K562 (cell line): Measurements from ENCODE around the gene TCEAL4. TPM values are rescaled to one million over a fixed set of nuclear protein-coding genes. Genes with fewer than 3 reads are reported as not detected.

Experiments used
- ATAC-seq: fragments of 200-7000 bp; cut with Tn5 transposase; 3 replicates; pipeline ENCODE4 v1.9.1; 2020; ENCODE audit warnings: moderate library complexity
- BruUV-seq: library from RNA; stranded (reverse); fragments of 400-500 nt; replicated peaks from 2 replicates; lab custom pipeline; 2021; lab: Mats Ljungman, UMichigan
- CTCF ChIA-PET: fragments of 300-600 bp; formaldehyde crosslinking; extraction: SDS; loops from one replicate; lab custom pipeline; 2021; ENCODE audit warnings: low intra/inter-chr PET ratio; lab: Yijun Ruan, JAX
- POLR2A ChIA-PET: fragments of 300-600, 350-650 bp; sonication (Branson Sonifier 250); formaldehyde crosslinking; extraction: SDS; loops from one replicate; lab custom pipeline; 2021; ENCODE audit warnings: antibody characterized with exemption, inconsistent platforms; lab: Yijun Ruan, JAX
- DNase-seq, 4 experiments: peaks; one replicate each; pipeline versions ENCODE4 v3.0.0 to v3.0.0-alpha.2; 2011 to 2018; ENCODE audit warnings: low spot score in 3 of 4, mixed read lengths in 3 of 4; ENCODE audit errors: extremely low read depth in 1 of 4
- FAIRE-seq: peaks from 2 replicates; lab custom pipeline; 2011; peaks lifted over from hg19 to GRCh38; lab: Jason Lieb, UNC
- H2AFZ ChIP-seq: 2 replicates; pipeline ENCODE4 v1.6.0; 2011; ENCODE audit warnings: low read depth, low read length, control low read depth, inconsistent platforms
- H3K27ac ChIP-seq: fragments of 200-600 bp; 3 replicates; pipeline ENCODE4 v1.8.0; 2011; ENCODE audit warnings: low read depth, mild to moderate bottlenecking, control low read depth, inconsistent platforms, low read length, moderate library complexity, mixed read lengths; ENCODE audit errors: extremely low read depth
- H3K27me3 ChIP-seq, 2 experiments: fragments of 300-600 bp in 1 of 2; 2 replicates in 1 of 2; 3 replicates in 1 of 2; pipeline versions ENCODE4 v1.6.0 to v1.8.0; 2011; ENCODE audit warnings: inconsistent platforms in 2 of 2, low read length in 2 of 2, mild to moderate bottlenecking in 1 of 2, mixed read lengths in 1 of 2, moderate library complexity in 1 of 2; ENCODE audit not compliant: control insufficient read depth in 2 of 2, insufficient read depth in 2 of 2
- H3K36me3 ChIP-seq: fragments of 300-600 bp; 3 replicates; pipeline ENCODE4 v1.8.0; 2011; ENCODE audit warnings: mild to moderate bottlenecking, low read length, inconsistent platforms; ENCODE audit not compliant: control insufficient read depth, insufficient read depth
- H3K4me1 ChIP-seq, 2 experiments: fragments of 200-600 bp in 1 of 2; replicated peaks in 1 of 2; 2 replicates in 1 of 2; 3 replicates in 1 of 2; pipeline versions ENCODE4 v1.5.1 to v1.8.0; 2011; ENCODE audit warnings: inconsistent platforms in 2 of 2, low read length in 2 of 2, mild to moderate bottlenecking in 1 of 2, mixed read lengths in 1 of 2, moderate library complexity in 1 of 2; ENCODE audit not compliant: control insufficient read depth in 2 of 2, insufficient read depth in 2 of 2
- H3K4me2 ChIP-seq: 2 replicates; pipeline ENCODE4 v1.6.1; 2011; ENCODE audit warnings: low read length, control low read depth, inconsistent platforms, mixed read lengths; ENCODE audit not compliant: insufficient read depth
- H3K4me3 ChIP-seq: fragments of 200-600 bp; sonication (generic), shearing (Covaris generic); 2 replicates; pipeline ENCODE4 v1.5.1; 2016; ENCODE audit warnings: control low read depth, inconsistent platforms
- H3K79me2 ChIP-seq: fragments of 200-600 bp; 3 replicates; pipeline ENCODE4 v1.8.0; 2011; ENCODE audit warnings: low read length, inconsistent platforms; ENCODE audit not compliant: control insufficient read depth, insufficient read depth
- H3K9ac ChIP-seq, 2 experiments: 2 replicates each; pipeline versions ENCODE4 v1.6.0 to v1.6.1; 2011; ENCODE audit warnings: low read depth in 2 of 2, low read length in 2 of 2, control low read depth in 1 of 2, inconsistent platforms in 1 of 2, mild to moderate bottlenecking in 1 of 2, mixed read lengths in 1 of 2; ENCODE audit not compliant: insufficient read depth in 1 of 2
- H3K9me1 ChIP-seq: one replicate; pipeline ENCODE4 v1.6.0; 2011; ENCODE audit warnings: inconsistent platforms, mild to moderate bottlenecking, low read length, moderate library complexity; ENCODE audit not compliant: control insufficient read depth, insufficient read depth
- H3K9me3 ChIP-seq: replicated peaks from 2 replicates; pipeline ENCODE4 v1.5.1; 2011; ENCODE audit warnings: low read depth, low read length, inconsistent platforms; ENCODE audit not compliant: control insufficient read depth, insufficient read depth
- H4K20me1 ChIP-seq: replicated peaks from 2 replicates; pipeline ENCODE4 v1.6.1; 2011; ENCODE audit warnings: low read length, inconsistent platforms, mixed read lengths; ENCODE audit not compliant: control insufficient read depth, insufficient read depth
- BHLHE40 ChIP-seq: IDR thresholded peaks from 2 replicates; pipeline ENCODE4 v1.6.1; 2011; ENCODE audit warnings: low read length, improper control_type of control experiment
- BMI1 ChIP-seq: fragments of 150-350 bp; IDR thresholded peaks from 2 replicates; pipeline ENCODE4 v1.6.1; 2014; ENCODE audit warnings: low read length
- ETV6 ChIP-seq, 3 experiments: fragments of 150-350 bp in 1 of 3; sonication (generic) in 1 of 3; formaldehyde crosslinking in 1 of 3; IDR thresholded peaks; 2 replicates each; pipeline versions ENCODE4 v1.6.1 to v1.8.0; 2014 to 2022; ENCODE audit warnings: borderline replicate concordance in 2 of 3, low read depth in 2 of 3, antibody characterized with exemption in 1 of 3, low read length in 1 of 3, mild to moderate bottlenecking in 1 of 3, missing genetic modification reagents in 1 of 3
- KAT8 ChIP-seq: fragments of 450-650 bp; IDR thresholded peaks from 2 replicates; pipeline ENCODE4 v1.6.1; 2016; ENCODE audit warnings: low read depth, mild to moderate bottlenecking
- PCBP2 ChIP-seq: fragments of 200-400 bp; formaldehyde crosslinking; IDR thresholded peaks from 2 replicates; pipeline ENCODE4 v1.6.1; 2018; ENCODE audit warnings: low read length, low read depth, mild to moderate bottlenecking, moderate library complexity; ENCODE audit not compliant: poor library complexity, severe bottlenecking
- STAT6 ChIP-seq: sonication (generic); formaldehyde crosslinking; IDR thresholded peaks from 2 replicates; pipeline ENCODE4 v1.8.1; 2023; ENCODE audit warnings: mild to moderate bottlenecking, missing genetic modification reagents
- TRIM28 ChIP-seq: fragments of 450-650 bp; IDR thresholded peaks from 2 replicates; pipeline ENCODE4 v1.6.1; 2017
- WGBS: fragments of 100-300 bp; shearing (Covaris generic); methylation state at CpG from one replicate; pipeline ENCODE4 v1.1.6; 2016; ENCODE audit warnings: low coverage, mixed read lengths; ENCODE audit not compliant: insufficient coverage; ENCODE audit errors: missing lambda C conversion rate; 5-methylcytosine and 5-hydroxymethylcytosine counted together
- in situ Hi-C: fragments of 300-500 bp; cut with MboI; formaldehyde crosslinking; loops from 4 replicates; pipeline ENCODE4 v1.15.0; 2018; ENCODE audit warnings: inconsistent platforms, mixed read lengths
- intact Hi-C: fragments of 100-400 bp; cut with micrococcal nuclease; formaldehyde crosslinking; loops from 2 replicates; pipeline ENCODE4 v1.14.2; 2022
- polyA plus RNA-seq, 8 experiments: library from polyadenylated mRNA; depleted of rRNA in 4 of 8; stranded (reverse) in 5 of 8; unstranded in 3 of 8; fragments of >200 nt; fragmentation: Nextera tagmentation in 2 of 8; fragmentation: Illumina TruSeq in 1 of 8; extraction: Ambion mirVana in 2 of 8; extraction: Trizol in 1 of 8; gene quantifications; 2 replicates each; pipeline versions ENCODE4 v1.2.1 to v1.2.3, GENCODE V29; 2011 to 2014; ENCODE audit warnings: inconsistent platforms in 1 of 8, missing spikeins in 1 of 8
- total RNA-seq, 7 experiments: library from RNA; depleted of rRNA in 6 of 7; stranded (reverse); fragments of >200 nt in 6 of 7; fragmentation: Illumina TruSeq in 2 of 7; extraction: Trizol in 2 of 7; gene quantifications; 2 replicates each; pipeline versions ENCODE4 v1.2.1 to v1.2.3, GENCODE V29; 2011 to 2021; ENCODE audit warnings: low replicate concordance in 1 of 7

Gene TCEAL4
- total and polyA plus RNA-seq, 9 of the 15 experiments (the other 6 are each of a cell fraction or from before 2014, with no cell fraction given) = 0.36 to 12.3 (median 7.9) TPM

GRCh38 chrX:103571726-103572125, 13.6 kb upstream of the TCEAL4 start (continued):
- no peak for TF ChIP-seq BMI1

DNA sequence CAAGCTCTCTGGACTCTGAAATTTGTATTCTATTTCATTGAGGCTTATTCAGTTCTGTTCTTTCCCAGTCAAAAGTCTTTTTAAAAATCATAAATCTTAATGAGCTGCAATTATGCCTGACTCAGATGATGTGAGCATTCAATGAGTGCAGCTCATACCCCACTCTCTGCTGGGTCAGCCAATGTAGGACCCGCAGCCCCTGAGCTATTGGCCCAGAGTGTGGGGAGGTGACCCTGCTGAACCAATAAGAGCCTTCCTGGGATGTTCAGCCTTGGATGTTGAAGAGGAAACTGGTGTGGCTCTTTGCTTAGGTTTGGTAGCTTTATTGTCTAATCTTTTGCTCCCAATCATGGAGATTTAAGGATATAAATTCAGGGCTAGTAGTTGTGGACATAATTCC, 12.1 kb upstream of the TCEAL4 start:
- H3K9me3 ChIP-seq = no peaks in the 10 kb centered on the region
- POLR2A ChIA-PET = no interaction called here
- H3K27me3 ChIP-seq = no peaks in the 10 kb centered on the region
- no peak for ATAC-seq
- no peaks in the 10 kb centered on the region for H3K36me3 ChIP-seq
- FAIRE-seq = no peak
- no peak overlapping the region for H2AFZ ChIP-seq
- no peaks in the 10 kb centered on the region for H3K9me1 ChIP-seq
- H3K4me2 ChIP-seq = no peak overlapping the region
- no peaks in the 10 kb centered on the region for H3K79me2 ChIP-seq
- TF ChIP-seq BHLHE40 (no peak), PCBP2 (no peak), KAT8 (no peak), ETV6 (IDR thresholded peaks at IDR 0.05; ENCODE audit: borderline replicate concordance in 1 of 2, low read depth in 2 of 2, low read length in 1 of 2) (no peak), ETV6 (CRISPR knock-in tag; IDR thresholded peaks at IDR 0.05; ENCODE audit: borderline replicate concordance) (no peak), STAT6 (CRISPR knock-in tag) (no peak), TRIM28 (no peak)
- TF ChIP-seq, all 486 proteins: peak for 0
- BruUV-seq = no TSS peak
- no peak for DNase-seq
- CTCF ChIA-PET = no interaction called here
- H4K20me1 ChIP-seq = no peaks in the 10 kb centered on the region
- H3K9ac ChIP-seq = no peak overlapping the region
- no peak overlapping the region for H3K4me3 ChIP-seq
- in situ Hi-C loops (no loop called here), intact Hi-C loops (no loop called here)
- H3K4me1 ChIP-seq = no peaks in the 10 kb centered on the region
- no peak overlapping the region for H3K27ac ChIP-seq
- 0% methylated on average over 1 of the region's 1 CpG for WGBS
